K562 (cell line): ENCODE data around the gene RNASEH1. TPM values are rescaled to one million over a fixed set of nuclear protein-coding genes. Genes with fewer than 3 reads are reported as not detected.

Source experiments
- ATF7 ChIP-seq: fragments of 450-650 bp; IDR thresholded peaks from 2 replicates; pipeline ENCODE4 v1.7.1; 2014; ENCODE audit warnings: mild to moderate bottlenecking, moderate library complexity
- BRCA1 ChIP-seq, 2 experiments: fragments of 450-650 bp in 1 of 2; sonication (generic) in 1 of 2; formaldehyde crosslinking in 1 of 2; IDR thresholded peaks; 2 replicates each; pipeline versions ENCODE4 v1.5.0 to v1.6.1; 2017 to 2020; ENCODE audit warnings: mild to moderate bottlenecking in 1 of 2, missing genetic modification reagents in 1 of 2
- CBX2 ChIP-seq: fragments of 200-600 bp; sonication (generic); IDR thresholded peaks from one replicate; pipeline ENCODE4 v1.6.1; 2012; ENCODE audit warnings: mild to moderate bottlenecking, low read length, inconsistent platforms; ENCODE audit not compliant: insufficient read depth, poor library complexity, severe bottlenecking
- FOXP1 ChIP-seq: sonication (generic); formaldehyde crosslinking; IDR thresholded peaks from 2 replicates; pipeline ENCODE4 v1.8.0; 2022; ENCODE audit warnings: mild to moderate bottlenecking, missing genetic modification reagents
- FOXP4 ChIP-seq: sonication (generic); formaldehyde crosslinking; IDR thresholded peaks from 2 replicates; pipeline ENCODE4 v1.8.0; 2022; ENCODE audit warnings: mild to moderate bottlenecking, missing genetic modification reagents, borderline replicate concordance
- HIVEP1 ChIP-seq: fragments of 250-450 bp; sonication (Bioruptor Pico); IDR thresholded peaks from 2 replicates; pipeline ENCODE4 v1.4.0; 2020; ENCODE audit warnings: mild to moderate bottlenecking
- HMGXB4 ChIP-seq: sonication (generic); formaldehyde crosslinking; IDR thresholded peaks from 2 replicates; pipeline ENCODE4 v1.8.1; 2023; ENCODE audit warnings: mild to moderate bottlenecking, missing genetic modification reagents
- MXD1 ChIP-seq: fragments of 250-450 bp; sonication (Bioruptor Pico); IDR thresholded peaks from 2 replicates; pipeline ENCODE4 v1.8.0; 2021; ENCODE audit warnings: borderline replicate concordance, mild to moderate bottlenecking, moderate library complexity; ENCODE audit not compliant: poor library complexity, severe bottlenecking
- MYC ChIP-seq, 2 experiments: fragments of 250-450 bp in 1 of 2; sonication (Bioruptor Pico) in 1 of 2; IDR thresholded peaks; 2 replicates each; pipeline versions ENCODE4 v1.5.1 to v1.6.1; 2012 to 2021; ENCODE audit warnings: low read depth in 2 of 2, borderline replicate concordance in 1 of 2, improper control_type of control experiment in 1 of 2, low read length in 1 of 2, mild to moderate bottlenecking in 1 of 2, moderate library complexity in 1 of 2
- NR4A1 ChIP-seq, 2 experiments: fragments of 250-450 bp in 1 of 2; fragments of 450-650 bp in 1 of 2; sonication (Bioruptor Pico) in 1 of 2; IDR thresholded peaks; 2 replicates each; pipeline versions ENCODE4 v1.4.0 to v1.6.1; 2016 to 2020; ENCODE audit warnings: mild to moderate bottlenecking in 2 of 2, missing compliant biosample characterization in 1 of 2, missing genetic modification characterization in 1 of 2, moderate library complexity in 1 of 2
- NUFIP1 ChIP-seq: fragments of 450-650 bp; IDR thresholded peaks from 2 replicates; pipeline ENCODE4 v1.6.1; 2018; ENCODE audit not compliant: partially characterized antibody
- PKNOX1 ChIP-seq: fragments of 450-650 bp; IDR thresholded peaks from 2 replicates; pipeline ENCODE4 v1.6.1; 2016
- PPARD ChIP-seq: fragments of 250-450 bp; sonication (Bioruptor Pico); IDR thresholded peaks from 2 replicates; pipeline ENCODE4 v1.8.0; 2022; ENCODE audit warnings: inconsistent platforms, mild to moderate bottlenecking, moderate library complexity
- SIRT6 ChIP-seq: IDR thresholded peaks from one replicate; pipeline ENCODE4 v1.6.1; 2012; ENCODE audit warnings: low read depth, mild to moderate bottlenecking, control low read depth, inconsistent platforms, low read length, moderate library complexity
- SNAPC5 ChIP-seq: fragments of 250-450 bp; sonication (Bioruptor Pico); IDR thresholded peaks from 2 replicates; pipeline ENCODE4 v1.8.0; 2021; ENCODE audit warnings: moderate library complexity, mild to moderate bottlenecking, inconsistent platforms
- TCF7 ChIP-seq: sonication (generic); IDR thresholded peaks from 2 replicates; pipeline ENCODE4 v1.6.1; 2016; ENCODE audit warnings: antibody characterized with exemption, borderline replicate concordance
- TCFL5 ChIP-seq: fragments of 250-450 bp; sonication (Bioruptor Pico); conservative IDR thresholded peaks from 2 replicates; pipeline ENCODE4 v1.6.1; 2021; ENCODE audit warnings: mild to moderate bottlenecking, moderate library complexity, matching md5 sums
- ZNF408 ChIP-seq: fragments of 250-450 bp; sonication (Bioruptor Pico); IDR thresholded peaks from 2 replicates; pipeline ENCODE4 v1.4.0; 2020; ENCODE audit warnings: low read depth, mild to moderate bottlenecking, moderate library complexity
- ZNF431 ChIP-seq: sonication (generic); formaldehyde crosslinking; IDR thresholded peaks from 2 replicates; pipeline ENCODE4 v1.8.0; 2022; ENCODE audit warnings: mild to moderate bottlenecking, missing genetic modification reagents
- ZNF695 ChIP-seq: fragments of 450-650 bp; formaldehyde crosslinking; IDR thresholded peaks from 2 replicates; pipeline ENCODE4 v1.4.0; 2020; ENCODE audit warnings: mild to moderate bottlenecking, moderate library complexity
- polyA plus RNA-seq, 8 experiments: library from polyadenylated mRNA; depleted of rRNA in 4 of 8; stranded (reverse) in 5 of 8; unstranded in 3 of 8; fragments of >200 nt; fragmentation: Nextera tagmentation in 2 of 8; fragmentation: Illumina TruSeq in 1 of 8; extraction: Ambion mirVana in 2 of 8; extraction: Trizol in 1 of 8; gene quantifications; 2 replicates each; pipeline versions ENCODE4 v1.2.1 to v1.2.3, GENCODE V29; 2011 to 2014; ENCODE audit warnings: inconsistent platforms in 1 of 8, missing spikeins in 1 of 8
- total RNA-seq, 7 experiments: library from RNA; depleted of rRNA in 6 of 7; stranded (reverse); fragments of >200 nt in 6 of 7; fragmentation: Illumina TruSeq in 2 of 7; extraction: Trizol in 2 of 7; gene quantifications; 2 replicates each; pipeline versions ENCODE4 v1.2.1 to v1.2.3, GENCODE V29; 2011 to 2021; ENCODE audit warnings: low replicate concordance in 1 of 7

Gene RNASEH1
- total and polyA plus RNA-seq, 9 of the 15 experiments (the other 6 are each of a cell fraction or from before 2014, with no cell fraction given), result 25.7 to 47.5 (median 42.8) TPM

GRCh38 chr2:3519255-3520205, 38.6 kb downstream of the RNASEH1 start, which contains the start of gene ADI1 (continued):
- no peak for TF ChIP-seq BRCA1 (IDR thresholded peaks at IDR 0.05)
- no peak for TF ChIP-seq BRCA1 (CRISPR knock-in tag; IDR thresholded peaks at IDR 0.05)
- no peak for TF ChIP-seq MXD1 (CRISPR knock-in tag)
- no peak for TF ChIP-seq PKNOX1
- no peak for TF ChIP-seq NUFIP1
- TF ChIP-seq FOXP1 (CRISPR knock-in tag), result no peak
- no peak for TF ChIP-seq FOXP4 (CRISPR knock-in tag)
- TF ChIP-seq NR4A1 (CRISPR knock-in tag; IDR thresholded peaks at IDR 0.05), result no peak
- no peak for TF ChIP-seq NR4A1 (tag; IDR thresholded peaks at IDR 0.05)
- no peak for TF ChIP-seq CBX2
- TF ChIP-seq ZNF431 (CRISPR knock-in tag), result 0 out of 2 replicates have a peak, but pooled peaks have one; percentile 57
- peak; percentile 80; the same call in 1 of the 2 replicates for TF ChIP-seq HMGXB4 (CRISPR knock-in tag)
- no peak for TF ChIP-seq ZNF408 (CRISPR knock-in tag)
- TF ChIP-seq TCFL5 (CRISPR knock-in tag), result no peak
- peak; percentile 42; the same call in 1 of the 2 replicates for TF ChIP-seq HIVEP1 (CRISPR knock-in tag)
- peak; percentile 71 for TF ChIP-seq MYC (IDR thresholded peaks at IDR 0.05; ENCODE audit: low read depth, low read length)
- TF ChIP-seq MYC (CRISPR knock-in tag; IDR thresholded peaks at IDR 0.05; ENCODE audit: borderline replicate concordance, low read depth), result no peak
- TF ChIP-seq SIRT6, result no peak
- TF ChIP-seq ZNF695 (CRISPR knock-in tag), result no peak
- TF ChIP-seq ATF7, result peak; percentile 63; the same call in 1 of the 2 replicates
- no peak for TF ChIP-seq SNAPC5 (CRISPR knock-in tag)
- TF ChIP-seq PPARD (CRISPR knock-in tag), result no peak
- TF ChIP-seq TCF7, result no peak
